Measurements from ENCODE around the gene MAD2L1BP.
"Not testable (repeated sequence)": the region's sequence is repeated elsewhere in the genome, so short reads cannot be mapped to it uniquely, and the experiment has no call there.

Gene MAD2L1BP, protein sequence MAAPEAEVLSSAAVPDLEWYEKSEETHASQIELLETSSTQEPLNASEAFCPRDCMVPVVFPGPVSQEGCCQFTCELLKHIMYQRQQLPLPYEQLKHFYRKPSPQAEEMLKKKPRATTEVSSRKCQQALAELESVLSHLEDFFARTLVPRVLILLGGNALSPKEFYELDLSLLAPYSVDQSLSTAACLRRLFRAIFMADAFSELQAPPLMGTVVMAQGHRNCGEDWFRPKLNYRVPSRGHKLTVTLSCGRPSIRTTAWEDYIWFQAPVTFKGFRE

DNA sequence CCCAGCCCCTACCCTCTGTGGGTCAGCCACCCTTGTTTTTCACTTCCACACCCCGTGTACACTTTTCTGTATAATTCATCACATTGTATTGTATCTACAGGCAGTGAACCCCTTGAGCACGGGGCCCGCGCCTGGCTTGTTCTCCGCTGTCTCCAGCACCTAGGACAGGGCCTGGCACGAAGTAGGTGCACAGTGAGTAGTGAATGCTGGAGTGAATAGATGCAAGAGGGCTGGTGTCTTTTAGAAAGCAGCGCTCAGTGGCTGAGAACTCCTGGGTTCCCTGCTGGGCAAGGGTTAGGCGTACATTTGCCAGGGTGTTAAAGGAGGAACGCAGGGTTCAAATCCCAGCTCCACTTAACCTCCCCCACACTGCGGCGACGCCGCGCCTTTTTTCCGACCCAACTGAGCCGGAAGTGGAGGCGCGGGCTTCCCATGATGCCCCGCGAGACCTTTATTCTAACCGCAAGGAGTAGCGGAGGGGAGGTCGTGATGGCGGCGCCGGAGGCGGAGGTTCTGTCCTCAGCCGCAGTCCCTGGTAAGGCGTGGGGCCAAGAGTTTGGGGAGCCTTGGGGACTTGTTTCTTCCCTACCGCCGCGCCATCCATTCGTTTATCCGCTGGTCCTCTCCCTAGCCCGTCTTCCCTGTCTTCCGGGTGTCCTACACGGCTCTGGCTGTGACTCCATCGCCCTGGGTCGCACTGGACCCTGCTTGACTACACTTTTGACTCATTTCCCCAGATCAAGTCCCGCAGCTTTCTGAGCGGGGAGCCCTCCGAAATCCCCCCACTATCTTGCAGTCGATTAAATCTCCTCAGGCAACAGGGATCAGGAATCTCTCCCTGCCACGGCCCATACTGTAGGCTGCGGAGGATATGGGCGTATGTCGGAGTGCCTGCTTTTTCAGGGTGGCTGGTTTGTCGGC, at the start of gene MAD2L1BP:
Gene MAD2L1BP (plus strand): TSS at position 454 of the 921 bp plus-strand sequence. CDS start 36 bp downstream, at position 490.
- DNase-seq (ENCODE audit: low read depth in 2 of 2), result peak; percentile 79 to 82

DNA sequence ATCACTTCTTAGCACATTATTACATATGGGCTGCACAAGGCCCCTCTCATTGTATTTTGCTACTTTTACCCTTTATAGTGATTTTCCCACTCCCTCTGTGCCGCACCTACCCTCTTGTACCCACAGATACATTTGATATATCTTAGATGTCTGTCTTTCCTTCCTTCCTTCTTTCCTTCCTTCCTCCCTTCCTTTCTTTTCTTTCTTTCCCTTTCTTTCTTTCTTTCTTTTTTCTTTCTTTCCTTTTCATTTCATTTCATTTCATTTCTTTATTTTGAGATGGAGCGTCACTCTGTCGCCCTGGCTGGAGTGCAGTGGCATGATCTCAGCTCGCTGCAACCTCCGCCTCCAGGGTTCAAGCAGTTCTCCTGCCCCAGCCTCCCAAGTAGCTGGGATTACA, 47.4 kb upstream of the MAD2L1BP start:
- DNase-seq (ENCODE audit: low read depth in 2 of 2), result no peak

DNA sequence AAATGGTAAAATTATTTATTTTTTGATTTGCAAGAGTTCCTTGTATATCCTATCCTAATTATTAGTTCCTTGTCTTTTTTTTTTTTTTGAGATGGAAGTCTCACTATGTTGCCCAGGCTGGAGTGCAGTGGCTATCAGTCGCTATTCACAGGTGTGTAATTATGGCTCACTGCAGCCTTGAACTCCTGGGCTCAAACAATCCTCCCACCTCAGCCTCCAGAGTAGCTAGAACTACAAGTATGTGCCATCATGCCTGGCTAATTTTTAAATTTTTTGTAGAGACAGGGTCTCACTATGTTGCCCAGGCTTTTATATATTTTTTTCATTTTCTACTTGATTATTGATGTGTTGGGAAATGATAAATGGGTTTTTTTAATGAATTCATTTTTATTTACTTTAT, 46.1 kb upstream of the MAD2L1BP start:
- DNase-seq (ENCODE audit: low read depth in 2 of 2), result not testable (repeated sequence)

DNA sequence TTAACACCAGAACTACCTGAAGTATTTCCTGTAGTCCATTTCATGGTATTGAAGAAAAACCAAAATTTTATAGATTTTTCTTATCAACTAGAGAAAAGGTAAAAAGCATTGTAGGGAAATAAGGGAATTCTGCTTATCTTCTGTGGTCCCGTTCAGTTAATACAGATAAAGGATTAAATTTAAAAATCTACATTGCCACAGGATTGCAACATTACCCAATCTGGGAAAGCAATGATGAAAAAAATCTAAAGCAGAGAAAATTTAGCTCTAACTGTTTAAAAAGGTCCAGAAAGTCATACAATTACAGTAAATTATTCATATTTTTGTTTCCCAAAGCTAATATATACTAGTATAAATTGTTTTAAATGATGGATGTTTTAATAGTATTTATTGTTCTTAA, 41.7 kb upstream of the MAD2L1BP start:
- DNase-seq (ENCODE audit: low read depth in 2 of 2), result no peak

DNA sequence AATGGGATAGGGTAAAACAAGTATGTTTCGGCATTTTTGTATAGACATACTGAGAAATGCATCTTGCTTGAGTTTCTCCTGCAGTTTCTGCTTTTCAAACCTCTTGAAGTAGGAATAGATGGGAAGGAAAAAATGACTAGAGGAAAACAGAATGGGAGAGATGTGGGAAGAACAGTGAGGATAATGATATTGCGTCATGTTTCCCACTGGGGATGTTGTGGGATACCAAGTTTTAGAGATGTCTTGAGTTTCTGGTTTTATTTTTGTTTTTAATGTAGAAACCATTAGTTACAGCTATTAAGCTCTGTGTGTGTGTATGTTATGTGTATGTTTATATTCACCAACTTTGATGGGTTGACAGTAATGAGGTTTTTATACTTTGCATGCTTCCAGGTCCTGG, 35.0 kb upstream of the MAD2L1BP start:
- no peak for DNase-seq (ENCODE audit: low read depth in 2 of 2)

DNA sequence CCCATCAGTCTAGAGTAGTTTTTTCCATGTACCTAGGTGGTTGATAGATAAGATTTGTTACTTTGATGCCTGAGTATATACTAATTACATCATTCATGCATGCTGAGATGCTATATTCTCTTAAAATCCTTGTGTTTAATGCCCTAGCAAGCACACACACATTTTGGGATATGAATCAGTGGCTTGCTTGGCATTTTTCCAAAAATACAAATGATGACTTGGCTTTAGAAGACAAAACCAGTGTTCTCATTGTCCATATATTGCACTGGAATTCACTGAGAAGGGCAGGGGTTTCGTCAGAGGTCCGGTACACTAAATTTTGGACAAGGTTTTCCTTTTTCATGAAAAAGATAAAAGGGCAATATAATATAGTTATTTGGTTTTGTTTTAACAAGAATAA, 31.5 kb upstream of the MAD2L1BP start:
- no peak for DNase-seq (ENCODE audit: low read depth in 2 of 2)

DNA sequence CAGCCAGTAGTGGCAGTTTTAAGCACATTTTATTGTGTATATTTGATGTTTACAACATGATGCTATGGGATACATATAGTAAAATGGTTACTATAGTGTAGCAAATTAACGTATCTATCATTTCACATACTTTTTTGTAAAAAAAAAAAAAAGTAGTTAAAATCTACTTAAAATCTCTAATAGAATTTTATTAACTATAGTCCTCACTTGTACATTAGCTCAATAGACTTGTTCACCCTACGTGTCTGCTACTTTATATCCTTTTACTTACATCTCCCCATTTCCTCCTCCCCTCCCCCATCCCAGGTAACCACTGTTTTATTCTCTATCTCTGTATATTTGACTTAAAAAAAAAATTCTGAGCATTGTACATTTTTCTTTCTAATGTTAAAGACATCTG, 29.6 kb upstream of the MAD2L1BP start:
- no peak for DNase-seq (ENCODE audit: low read depth in 2 of 2)

DNA sequence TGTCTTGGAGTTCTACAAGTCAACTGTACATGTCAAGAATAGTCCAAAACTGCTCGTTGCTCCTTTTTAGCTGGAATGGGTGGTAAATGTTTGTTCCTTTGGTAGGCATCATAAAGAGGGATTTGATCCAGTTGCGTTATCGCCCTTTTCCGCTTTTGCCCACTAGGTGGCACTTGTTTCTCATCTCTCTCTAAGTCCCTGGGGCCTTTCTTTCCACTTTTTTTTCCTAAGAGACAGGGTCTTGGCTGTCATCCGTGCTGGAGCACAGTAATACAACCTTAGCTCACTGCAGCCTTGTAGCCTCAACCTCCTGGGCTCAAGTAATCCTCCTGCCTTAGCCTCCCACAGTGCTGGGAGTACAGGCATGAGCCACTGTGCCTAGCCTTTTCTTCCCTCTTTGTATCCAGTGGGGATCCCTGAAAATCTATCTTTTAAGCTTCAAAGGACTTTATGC, 27.3 kb upstream of the MAD2L1BP start:
- DNase-seq (ENCODE audit: low read depth in 2 of 2), result peak; percentile 40 to 52

DNA sequence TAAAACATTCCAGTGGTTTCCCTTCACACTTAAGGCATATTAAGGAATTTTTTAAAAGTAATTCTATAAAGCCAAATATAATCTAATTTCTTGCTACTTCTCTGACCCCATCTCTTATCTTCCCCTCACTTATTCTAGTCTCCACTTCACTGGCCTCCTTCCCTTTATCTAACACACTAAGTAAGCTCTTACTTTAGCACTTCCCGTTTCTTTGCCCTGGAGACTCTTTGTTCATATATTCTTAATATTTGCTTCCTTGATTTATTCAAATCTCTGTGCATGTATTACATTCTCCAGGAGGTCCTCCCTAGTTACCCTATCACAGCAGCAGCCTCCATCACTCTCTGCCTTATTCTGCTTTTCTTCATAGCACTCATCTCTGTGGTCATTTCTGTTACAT, 26.8 kb upstream of the MAD2L1BP start:
- no peak for DNase-seq (ENCODE audit: low read depth in 2 of 2)

DNA sequence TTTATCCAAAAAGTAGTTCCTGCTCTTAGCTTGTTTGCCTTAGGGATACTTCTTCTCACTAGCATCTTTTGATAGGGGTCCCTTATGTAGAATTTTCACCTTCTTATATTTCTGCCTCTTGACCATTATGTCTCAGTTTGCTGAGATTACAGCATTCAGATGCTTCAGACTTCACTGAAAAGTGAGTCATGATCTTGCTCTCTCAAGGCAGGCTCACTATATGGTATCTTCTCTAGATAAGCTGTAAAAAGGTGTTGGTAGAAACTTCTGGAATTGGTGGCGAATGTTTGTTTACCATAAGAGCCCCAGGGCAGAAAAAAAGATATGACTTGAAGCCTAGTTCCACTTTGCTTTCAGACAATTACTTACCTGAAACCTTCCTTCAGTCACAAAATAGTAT, 26.2 kb upstream of the MAD2L1BP start:
- DNase-seq (ENCODE audit: low read depth in 2 of 2), result no peak

DNA sequence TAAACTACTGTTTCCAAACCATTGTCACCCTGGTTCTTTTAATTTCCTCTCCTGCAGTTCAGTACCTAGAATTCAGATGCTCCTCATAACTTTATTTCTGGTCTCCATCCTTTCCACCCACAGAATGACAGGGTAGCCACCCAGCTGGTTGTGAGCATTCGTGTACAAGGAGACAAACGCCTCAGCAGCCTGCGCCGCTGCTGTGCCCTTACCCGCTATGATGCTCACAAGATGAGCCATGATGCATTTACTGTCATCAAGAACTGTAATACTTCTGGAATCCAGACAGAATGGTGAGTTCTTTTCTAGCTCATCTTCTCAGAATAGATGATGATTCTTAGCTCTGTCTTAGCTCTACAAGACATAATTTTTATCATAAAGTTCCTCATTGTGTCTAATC, 25.2 kb upstream of the MAD2L1BP start:
- no peak for DNase-seq (ENCODE audit: low read depth in 2 of 2)

DNA sequence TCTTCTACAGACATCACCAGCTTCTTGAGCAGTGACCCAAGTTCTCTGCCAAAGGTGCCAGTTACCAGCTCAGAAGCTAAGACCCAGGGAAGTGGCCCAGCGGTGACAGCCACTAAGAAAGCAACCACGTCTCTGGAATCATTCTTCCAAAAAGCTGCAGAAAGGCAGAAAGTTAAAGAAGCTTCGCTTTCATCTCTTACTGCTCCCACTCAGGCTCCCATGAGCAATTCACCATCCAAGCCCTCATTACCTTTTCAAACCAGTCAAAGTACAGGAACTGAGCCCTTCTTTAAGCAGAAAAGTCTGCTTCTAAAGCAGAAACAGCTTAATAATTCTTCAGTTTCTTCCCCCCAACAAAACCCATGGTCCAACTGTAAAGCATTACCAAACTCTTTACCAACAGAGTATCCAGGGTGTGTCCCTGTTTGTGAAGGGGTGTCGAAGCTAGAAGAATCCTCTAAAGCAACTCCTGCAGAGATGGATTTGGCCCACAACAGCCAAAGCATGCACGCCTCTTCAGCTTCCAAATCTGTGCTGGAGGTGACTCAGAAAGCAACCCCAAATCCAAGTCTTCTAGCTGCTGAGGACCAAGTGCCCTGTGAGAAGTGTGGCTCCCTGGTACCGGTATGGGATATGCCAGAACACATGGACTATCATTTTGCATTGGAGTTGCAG, 21.8 kb upstream of the MAD2L1BP start:
- no peak for DNase-seq (ENCODE audit: low read depth in 2 of 2)

DNA sequence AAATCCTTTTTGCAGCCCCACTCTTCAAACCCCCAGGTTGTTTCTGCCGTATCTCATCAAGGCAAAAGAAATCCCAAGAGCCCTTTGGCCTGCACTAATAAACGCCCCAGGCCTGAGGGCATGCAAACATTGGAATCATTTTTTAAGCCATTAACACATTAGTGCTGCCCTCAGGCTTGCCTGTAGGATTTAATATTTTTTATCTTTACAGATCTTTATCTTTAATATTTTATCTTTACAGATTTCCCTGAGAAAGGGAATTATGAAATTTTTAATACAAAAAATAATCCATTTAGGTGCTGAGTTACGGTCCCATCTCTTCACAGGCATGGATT, 21.3 kb upstream of the MAD2L1BP start:
- no peak for DNase-seq (ENCODE audit: low read depth in 2 of 2)

DNA sequence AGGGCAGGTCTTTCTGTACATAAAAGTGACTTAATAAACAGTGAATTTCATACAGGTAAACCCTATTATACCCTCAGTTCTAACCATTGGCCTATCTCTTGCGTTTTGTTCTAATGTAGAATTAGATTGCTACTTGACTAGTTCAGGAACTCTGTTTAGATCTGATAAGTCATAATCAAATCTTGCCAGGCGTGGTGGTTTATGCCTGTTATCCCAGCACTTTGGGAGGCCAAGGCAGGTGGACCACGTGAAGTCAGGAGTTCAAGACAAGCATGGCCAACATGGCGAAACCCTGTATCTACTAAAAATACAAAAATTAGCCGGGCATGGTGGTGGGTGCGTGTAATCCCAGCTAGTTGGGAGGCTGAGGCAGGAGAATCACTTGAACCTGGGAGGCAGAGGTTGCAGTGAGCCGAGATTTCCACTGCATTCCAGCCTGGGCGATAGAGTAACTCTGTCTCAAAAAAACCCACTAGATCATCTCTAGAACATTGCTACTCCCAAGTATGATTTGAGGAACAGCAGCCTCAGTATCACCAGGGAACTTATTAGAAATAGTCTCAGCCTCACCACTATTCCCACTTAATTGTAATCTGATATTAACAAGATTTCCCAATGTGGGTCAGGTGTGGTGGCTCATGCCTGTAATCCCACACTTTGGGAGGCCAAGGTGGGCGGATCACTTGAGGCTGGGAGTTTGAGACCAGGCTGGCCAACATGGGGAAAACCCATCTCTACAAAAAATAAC, 18.7 kb upstream of the MAD2L1BP start:
- DNase-seq (ENCODE audit: low read depth in 2 of 2), result no peak

DNA sequence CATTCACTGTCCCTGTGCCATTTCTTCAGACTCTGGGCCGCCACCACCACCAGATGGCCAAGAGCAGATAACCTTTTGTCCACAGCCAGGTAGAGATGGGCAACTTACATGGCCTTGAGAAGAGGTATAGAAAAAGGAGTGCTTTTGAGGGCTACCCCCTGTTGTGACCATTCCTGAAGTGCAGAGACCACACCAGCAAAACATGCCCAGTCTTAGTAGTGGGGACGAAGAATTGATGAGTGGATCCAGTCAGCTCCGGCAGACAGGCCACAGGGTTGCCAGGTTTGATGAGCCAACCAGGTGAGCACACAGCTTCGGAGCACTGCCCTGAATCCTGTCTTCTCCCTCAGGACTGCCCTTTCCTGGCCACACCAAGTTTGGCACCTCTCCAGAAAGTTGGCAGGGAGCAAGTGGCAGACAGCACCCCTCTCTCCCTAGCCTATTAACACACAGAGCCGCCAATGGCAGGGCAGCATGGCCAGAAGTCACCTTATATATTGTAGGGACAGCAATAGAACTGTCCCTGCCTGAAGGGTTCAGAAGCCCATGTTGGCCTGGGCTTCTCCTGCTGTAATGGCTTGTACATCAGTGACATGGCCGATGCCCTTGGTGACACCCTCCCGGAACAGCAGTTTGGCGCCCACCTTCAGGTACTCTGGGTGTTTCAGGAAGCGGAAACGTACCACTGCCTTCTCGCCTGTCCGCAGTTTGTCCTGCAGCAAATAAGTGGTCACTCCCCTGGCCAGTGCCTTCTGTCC, 14.4 kb upstream of the MAD2L1BP start:
- DNase-seq (ENCODE audit: low read depth in 2 of 2), result no peak

DNA sequence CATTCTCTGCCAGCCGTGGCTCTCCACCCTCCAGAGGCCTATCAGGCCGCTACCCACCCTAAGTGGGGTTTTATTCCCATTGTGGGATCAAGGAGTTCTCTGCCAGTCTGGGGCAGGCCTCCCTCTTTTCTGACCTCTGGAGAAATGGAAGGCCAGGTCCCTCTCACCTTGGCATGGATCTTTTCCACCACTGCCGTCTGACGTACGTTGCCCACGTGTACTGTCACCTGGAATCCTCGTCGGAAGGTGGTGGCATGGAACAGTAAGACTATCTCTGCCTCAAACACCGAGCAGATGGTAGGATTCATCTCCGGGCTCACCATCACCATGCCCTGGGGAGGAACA, 13.8 kb upstream of the MAD2L1BP start:
- no peak for DNase-seq (ENCODE audit: low read depth in 2 of 2)

DNA sequence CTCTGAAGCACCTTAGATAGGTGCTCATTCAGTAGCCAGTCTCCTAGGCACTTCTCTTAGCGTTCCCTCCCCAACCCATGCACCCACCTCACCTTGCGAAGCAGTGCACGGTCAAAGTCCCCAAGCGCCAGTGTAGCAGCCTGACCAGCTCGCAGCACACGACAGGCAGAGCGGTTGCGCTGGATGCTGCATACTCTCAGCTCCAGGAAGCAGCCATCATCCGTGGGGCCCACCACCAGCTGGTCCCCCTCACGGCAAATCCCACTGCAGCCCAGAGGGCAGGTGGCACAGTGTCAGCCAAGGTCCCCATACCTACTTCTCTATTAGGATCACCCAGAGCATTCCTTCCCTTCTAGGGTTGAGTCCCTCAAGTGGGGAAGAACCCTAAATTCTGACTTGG, 13.1 kb upstream of the MAD2L1BP start:
- no peak for DNase-seq (ENCODE audit: low read depth in 2 of 2)

DNA sequence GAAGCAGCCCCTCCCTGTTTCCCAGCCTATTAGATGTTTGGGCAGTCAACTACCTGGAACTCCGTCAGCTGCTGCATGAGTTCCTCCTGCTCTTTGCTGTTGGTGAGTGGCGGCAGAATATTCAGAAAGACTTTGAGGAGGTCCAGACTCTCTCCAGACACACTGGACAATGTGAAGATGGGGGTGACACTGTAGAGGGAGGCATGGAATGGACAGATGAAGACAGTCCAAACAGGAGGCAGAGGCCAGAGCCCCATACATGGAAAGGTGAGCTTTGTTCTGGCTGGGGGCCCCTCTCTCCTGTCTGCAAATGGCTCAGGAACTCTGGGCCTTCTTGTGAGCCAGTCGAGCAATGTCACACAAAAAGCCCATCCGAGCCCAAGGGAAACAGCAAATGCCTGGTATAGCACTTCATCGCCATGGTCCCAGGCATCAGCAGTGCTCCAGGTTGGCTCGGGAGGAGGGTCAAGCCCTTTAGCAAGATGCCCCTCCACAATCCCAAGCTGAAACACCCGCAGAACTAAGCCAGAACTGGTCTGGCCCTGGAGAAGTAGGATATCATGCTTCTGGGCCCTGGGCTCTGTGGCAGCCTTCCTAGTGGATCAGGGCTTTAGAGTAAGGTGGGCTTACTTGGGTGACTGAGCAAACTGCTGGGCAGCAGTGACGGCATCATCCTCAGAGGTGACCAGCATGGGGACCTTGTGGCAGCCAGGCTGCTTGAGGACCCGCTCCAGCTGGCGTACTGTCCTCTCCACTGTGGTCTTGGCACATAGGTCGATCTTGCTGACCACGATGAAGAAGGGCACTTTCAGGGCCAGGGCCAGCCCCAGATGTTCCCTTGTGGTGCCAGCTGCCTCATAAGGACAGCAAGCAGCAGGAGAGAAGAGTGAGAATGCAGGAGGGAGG, 11.5 kb upstream of the MAD2L1BP start:
- no peak for DNase-seq (ENCODE audit: low read depth in 2 of 2)

DNA sequence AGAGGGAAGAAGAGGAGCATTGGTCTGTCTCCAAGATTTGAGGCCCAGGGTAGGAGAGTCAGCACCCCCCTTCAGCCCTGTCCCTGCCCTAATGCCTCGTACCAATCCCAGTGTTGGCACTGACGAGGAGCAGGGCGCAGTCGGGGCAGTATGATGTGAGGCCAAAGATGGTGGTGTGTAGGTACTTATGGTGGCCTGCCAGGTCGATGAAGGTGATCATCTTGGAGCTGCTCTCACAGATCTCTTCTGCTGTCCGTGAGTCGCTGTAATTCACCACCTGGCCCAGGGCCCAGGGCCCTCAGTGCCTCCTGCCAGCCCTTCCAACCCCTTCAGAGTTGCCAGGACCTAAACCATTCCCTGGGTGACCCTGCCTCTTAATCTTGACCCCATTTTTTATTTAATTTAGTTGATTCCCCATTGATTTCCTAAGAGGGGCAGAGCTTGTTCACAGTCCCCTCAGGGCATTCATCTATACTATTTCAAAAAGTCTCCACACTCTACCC, 10.8 kb upstream of the MAD2L1BP start:
- DNase-seq (ENCODE audit: low read depth in 2 of 2), result no peak

DNA sequence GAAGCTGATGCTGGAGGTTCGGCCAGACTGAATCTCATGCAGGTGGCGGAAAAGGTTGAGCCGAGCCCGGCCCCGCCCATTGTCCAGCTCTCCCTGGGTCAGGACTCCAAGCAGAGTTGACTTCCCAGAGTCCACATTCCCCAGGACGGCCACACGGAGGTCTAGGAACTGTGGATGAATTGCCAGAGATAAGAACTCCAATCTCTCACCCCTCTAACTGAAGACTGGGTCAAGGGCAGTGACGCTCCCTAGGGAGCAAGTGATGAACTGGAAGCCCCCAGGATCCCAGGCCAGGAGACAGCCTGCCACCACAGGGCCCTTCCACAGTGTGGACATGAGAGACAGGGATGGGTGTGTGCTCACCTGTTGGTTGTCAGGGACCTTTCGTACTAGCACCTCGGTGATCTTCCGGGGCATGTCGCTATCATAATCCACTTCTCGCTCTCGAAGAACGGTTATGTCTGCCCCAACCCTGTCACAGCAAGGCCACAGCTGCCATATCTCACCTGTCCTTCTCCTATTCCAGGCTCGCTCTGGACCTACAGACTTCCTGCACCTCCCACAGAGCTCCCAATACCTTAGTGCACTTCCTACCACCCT, 10.1 kb upstream of the MAD2L1BP start:
- DNase-seq (ENCODE audit: low read depth in 2 of 2), result no peak

Measured in activated CD4-positive, alpha-beta T cell treated with anti-CD3 and anti-CD28 coated beads for 24 hours (primary cell).